B cell (primary cell): ENCODE measurements around the gene PPP3CA. TPM values are rescaled to one million over a fixed set of nuclear protein-coding genes. Genes with fewer than 3 reads are reported as not detected.

Source experiments
- ATAC-seq: fragments of 200-7000 bp; cut with Tn5 transposase; one replicate; pipeline ENCODE4 v1.10.0; 2021; ENCODE audit warnings: low read depth, mild to moderate bottlenecking, moderate number of reproducible peaks, moderate library complexity
- CTCF ChIA-PET: fragments of 350-600 bp; sonication (Branson Sonifier 250); formaldehyde crosslinking; loops from one replicate; lab custom pipeline; 2021; ENCODE audit warnings: antibody characterized with exemption, inconsistent platforms; lab: Charles Lee
- POLR2A ChIA-PET: fragments of 350-600 bp; sonication (Branson Sonifier 250); formaldehyde crosslinking; loops from one replicate; lab custom pipeline; 2021; ENCODE audit warnings: antibody characterized with exemption; lab: Charles Lee
- DNase-seq: peaks from one replicate; pipeline ENCODE4 v3.0.0; 2013
- H2AFZ ChIP-seq: 2 replicates; pipeline ENCODE4 v1.6.1; 2012; ENCODE audit warnings: mild to moderate bottlenecking, low read depth, low read length; ENCODE audit not compliant: insufficient read depth, poor library complexity, severe bottlenecking
- H3K27ac ChIP-seq, 2 donors: 1 replicate in 1 of 2; 2 replicates in 1 of 2; pipeline ENCODE4 v1.5.1; 2012 to 2013; ENCODE audit warnings: low read length in 2 of 2, mild to moderate bottlenecking in 2 of 2, moderate library complexity in 1 of 2
- H3K27me3 ChIP-seq, 4 experiments: fragments of 200-600 bp in 1 of 4; sonication (generic) in 1 of 4; replicated peaks in 1 of 4; 1 replicate in 2 of 4; 2 replicates in 2 of 4; pipeline versions ENCODE4 v1.6.1 to v1.7.0; 2013 to 2016; ENCODE audit warnings: low read length in 3 of 4, mild to moderate bottlenecking in 2 of 4, mixed read lengths in 1 of 4, moderate library complexity in 1 of 4; ENCODE audit not compliant: insufficient read depth in 4 of 4, control insufficient read depth in 3 of 4; ENCODE audit errors: control extremely low read depth in 1 of 4
- H3K36me3 ChIP-seq, 2 experiments: replicated peaks in 1 of 2; 1 replicate in 1 of 2; 2 replicates in 1 of 2; pipeline versions ENCODE4 v1.6.1 to v1.7.1; 2013; ENCODE audit warnings: low read length in 1 of 2; ENCODE audit not compliant: insufficient read depth in 2 of 2, control insufficient read depth in 1 of 2; ENCODE audit errors: control extremely low read depth in 1 of 2, extremely low read depth in 1 of 2
- H3K4me1 ChIP-seq, 2 donors: fragments of 200-600 bp in 1 of 2; sonication (generic) in 1 of 2; 1 replicate in 1 of 2; 2 replicates in 1 of 2; pipeline versions ENCODE4 v1.5.1 to v1.6.1; 2013 to 2017; ENCODE audit warnings: low read length in 2 of 2; ENCODE audit not compliant: control insufficient read depth in 2 of 2, insufficient read depth in 2 of 2
- H3K4me2 ChIP-seq: replicated peaks from 2 replicates; pipeline ENCODE3; 2012; ENCODE audit warnings: mild to moderate bottlenecking, low read depth, low read length; ENCODE audit not compliant: poor library complexity, severe bottlenecking
- H3K4me3 ChIP-seq, 5 experiments: fragments of 200-600 bp in 1 of 5; sonication (generic) in 1 of 5; 1 replicate in 3 of 5; 2 replicates in 2 of 5; pipeline versions ENCODE4 v1.5.1 to v1.7.0; 2011 to 2016; ENCODE audit warnings: low read length in 4 of 5, mild to moderate bottlenecking in 4 of 5, low read depth in 2 of 5, control low read depth in 1 of 5, moderate library complexity in 1 of 5; ENCODE audit not compliant: insufficient read depth in 1 of 5; ENCODE audit errors: control extremely low read depth in 1 of 5, extremely low read depth in 1 of 5
- H3K79me2 ChIP-seq: fragments of 200-600 bp; sonication (generic); one replicate; pipeline ENCODE4 v1.6.0; 2016; ENCODE audit warnings: low read length; ENCODE audit not compliant: control insufficient read depth, insufficient read depth
- H3K9ac ChIP-seq: fragments of 200-600 bp; sonication (generic); 2 replicates; pipeline ENCODE4 v1.6.1; 2017; ENCODE audit warnings: mild to moderate bottlenecking, low read length, moderate library complexity
- H3K9me3 ChIP-seq, 3 donors: one replicate each; pipeline versions ENCODE4 v1.6.1 to v1.7.1; 2013; ENCODE audit warnings: low read length in 2 of 3; ENCODE audit not compliant: control insufficient read depth in 2 of 3, insufficient read depth in 1 of 3; ENCODE audit errors: control extremely low read depth in 1 of 3
- H4K20me1 ChIP-seq: 2 replicates; pipeline ENCODE4 v1.6.0; 2012; ENCODE audit warnings: mild to moderate bottlenecking, low read length; ENCODE audit not compliant: insufficient read depth, control insufficient read depth, poor library complexity, severe bottlenecking
- H3K27ac Mint-ChIP-seq: one replicate; pipeline ENCODE4 v1.8.0; 2021; ENCODE audit warnings: mixed read lengths
- H3K27me3 Mint-ChIP-seq: one replicate; pipeline ENCODE4 v1.8.0; 2021; ENCODE audit warnings: mixed read lengths
- H3K4me1 Mint-ChIP-seq: one replicate; pipeline ENCODE4 v1.8.0; 2021; ENCODE audit warnings: mixed read lengths
- H3K4me3 Mint-ChIP-seq: one replicate; pipeline ENCODE4 v1.8.0; 2021; ENCODE audit warnings: mixed read lengths
- H3K9me3 Mint-ChIP-seq: one replicate; pipeline ENCODE4 v1.8.0; 2022; ENCODE audit warnings: mixed read lengths; ENCODE audit not compliant: insufficient read depth
- EZH2 ChIP-seq: IDR thresholded peaks from 2 replicates; pipeline ENCODE4 v1.6.1; 2012; ENCODE audit warnings: borderline replicate concordance, low read depth, mild to moderate bottlenecking, moderate library complexity, low read length; ENCODE audit not compliant: insufficient read depth, poor library complexity, severe bottlenecking
- WGBS: methylation state at CpG from one replicate; pipeline ENCODE4 v1.1.5; 2013; ENCODE audit warnings: missing lambda C conversion rate; ENCODE audit not compliant: insufficient coverage; 5-methylcytosine and 5-hydroxymethylcytosine counted together
- intact Hi-C: fragments of 100-400 bp; cut with micrococcal nuclease; formaldehyde crosslinking; loops from one replicate; pipeline ENCODE4 v1.10.0; 2022
- polyA plus RNA-seq: library from polyadenylated mRNA; depleted of rRNA; stranded (reverse); fragments of >200 nt; gene quantifications from 2 replicates; pipeline ENCODE4 v1.2.3, GENCODE V29; 2012
- total RNA-seq, 2 donors: library from RNA; stranded (reverse); fragments of 120-200 nt in 1 of 2; gene quantifications; 1 replicate in 1 of 2; 2 replicates in 1 of 2; pipeline versions ENCODE4 v1.2.3 to v1.2.4, GENCODE V29; 2013 to 2022
- TF ChIP-seq, protein P1 (sequence below): fragments of 200-600 bp; IDR thresholded peaks from one replicate; pipeline ENCODE4 v1.8.0; 2022; ENCODE audit warnings: antibody characterized with exemption, mild to moderate bottlenecking

PPP3CA gene
- total and polyA plus RNA-seq, 2 donors (not counting 1 experiment from before 2014, with no cell fraction given) = 14.3 to 85.1 TPM

DNA sequence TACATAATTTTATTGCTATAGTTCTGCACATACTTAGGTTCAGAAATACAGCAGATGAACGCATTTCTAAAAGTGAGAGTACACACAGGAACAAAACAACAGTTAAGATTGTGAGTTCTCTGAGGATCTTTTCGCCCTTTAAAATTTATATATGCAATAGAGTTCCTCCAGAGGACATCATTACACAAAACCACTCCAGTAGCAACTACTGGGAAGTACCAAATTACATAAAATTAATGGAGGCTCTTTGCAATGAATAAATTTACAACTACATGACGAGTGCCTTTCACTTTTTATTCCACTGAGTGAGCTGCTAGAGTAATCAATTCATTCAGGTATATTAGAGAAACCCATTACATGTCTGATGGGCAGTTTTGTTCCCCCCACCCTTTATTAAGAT, 107.2 kb downstream of the PPP3CA start:
- no peak for TF ChIP-seq EZH2
- TF ChIP-seq, protein P1, sequence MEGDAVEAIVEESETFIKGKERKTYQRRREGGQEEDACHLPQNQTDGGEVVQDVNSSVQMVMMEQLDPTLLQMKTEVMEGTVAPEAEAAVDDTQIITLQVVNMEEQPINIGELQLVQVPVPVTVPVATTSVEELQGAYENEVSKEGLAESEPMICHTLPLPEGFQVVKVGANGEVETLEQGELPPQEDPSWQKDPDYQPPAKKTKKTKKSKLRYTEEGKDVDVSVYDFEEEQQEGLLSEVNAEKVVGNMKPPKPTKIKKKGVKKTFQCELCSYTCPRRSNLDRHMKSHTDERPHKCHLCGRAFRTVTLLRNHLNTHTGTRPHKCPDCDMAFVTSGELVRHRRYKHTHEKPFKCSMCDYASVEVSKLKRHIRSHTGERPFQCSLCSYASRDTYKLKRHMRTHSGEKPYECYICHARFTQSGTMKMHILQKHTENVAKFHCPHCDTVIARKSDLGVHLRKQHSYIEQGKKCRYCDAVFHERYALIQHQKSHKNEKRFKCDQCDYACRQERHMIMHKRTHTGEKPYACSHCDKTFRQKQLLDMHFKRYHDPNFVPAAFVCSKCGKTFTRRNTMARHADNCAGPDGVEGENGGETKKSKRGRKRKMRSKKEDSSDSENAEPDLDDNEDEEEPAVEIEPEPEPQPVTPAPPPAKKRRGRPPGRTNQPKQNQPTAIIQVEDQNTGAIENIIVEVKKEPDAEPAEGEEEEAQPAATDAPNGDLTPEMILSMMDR = no peak
- Mint-ChIP-seq H3K4me3 (no peak overlapping the region), H3K27me3 (no peaks in the 10 kb centered on the region), H3K27ac (no peak overlapping the region), H3K4me1 (peaks cover 62% of the 10 kb centered on the region), H3K9me3 (no peaks in the 10 kb centered on the region)
- DNase-seq (no peak), ATAC-seq (no peak)
- H3K9me3 ChIP-seq = peaks cover 0 to 1% (median 0%) of the 10 kb centered on the region in 3 donors
- H3K27ac ChIP-seq = no peak overlapping the region
- POLR2A ChIA-PET = no interaction called here
- CTCF ChIA-PET = no interaction called here
- intact Hi-C loops = no loop called here
- no peak overlapping the region for H3K4me2 ChIP-seq
- peaks cover 82% of the 10 kb centered on the region for H4K20me1 ChIP-seq
- H3K79me2 ChIP-seq = peaks cover 94% of the 10 kb centered on the region
- no peak overlapping the region for H3K4me3 ChIP-seq
- H2AFZ ChIP-seq = no peak overlapping the region
- WGBS = no CpG with 5 or more reads among the region's 3 CpGs
- H3K27me3 ChIP-seq = no peaks in the 10 kb centered on the region
- peaks cover 15 to 42% of the 10 kb centered on the region in 2 donors for H3K4me1 ChIP-seq
- peaks cover 0 to 2% of the 10 kb centered on the region in 2 experiments for H3K36me3 ChIP-seq
- H3K9ac ChIP-seq = no peak overlapping the region

DNA sequence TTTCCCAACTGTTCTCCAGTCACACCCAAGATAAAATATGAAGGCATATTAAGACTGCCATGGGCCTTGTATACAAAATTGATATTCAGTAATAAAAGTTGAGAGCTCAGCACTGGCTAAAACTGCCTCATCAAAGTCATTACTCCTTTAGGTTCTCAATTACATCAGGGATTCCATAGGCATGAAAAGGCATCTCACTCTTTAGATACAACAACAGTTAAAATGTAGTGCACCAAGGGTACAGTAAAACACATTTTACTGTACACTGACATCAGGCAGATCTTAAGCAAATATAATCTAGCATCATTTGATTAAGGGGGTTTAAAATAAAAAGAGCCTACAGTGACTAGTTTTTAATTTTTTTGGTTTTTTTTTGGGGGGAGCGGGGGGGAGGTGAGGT, 107.7 kb downstream of the PPP3CA start:
- DNase-seq = no peak
- H3K36me3 ChIP-seq = peaks cover 0 to 2% of the 10 kb centered on the region in 2 experiments
- H2AFZ ChIP-seq = no peak overlapping the region
- no peak overlapping the region for H3K9ac ChIP-seq
- peaks cover 94% of the 10 kb centered on the region for H3K79me2 ChIP-seq
- Mint-ChIP-seq H3K9me3 (no peaks in the 10 kb centered on the region), H3K4me1 (peaks cover 59% of the 10 kb centered on the region), H3K27ac (no peak overlapping the region), H3K4me3 (no peak overlapping the region), H3K27me3 (no peaks in the 10 kb centered on the region)
- no peaks in the 10 kb centered on the region for H3K27me3 ChIP-seq
- peaks cover 15 to 41% of the 10 kb centered on the region in 2 donors for H3K4me1 ChIP-seq
- H3K4me3 ChIP-seq = no peak overlapping the region
- H3K9me3 ChIP-seq = peaks cover 0 to 1% (median 0%) of the 10 kb centered on the region in 3 donors
- TF ChIP-seq, protein P1 = no peak
- no peak for TF ChIP-seq EZH2
- WGBS = no CpG with 5 or more reads among the region's 1 CpG
- H3K4me2 ChIP-seq = no peak overlapping the region
- H3K27ac ChIP-seq = no peak overlapping the region
- ChIA-PET POLR2A (no interaction called here), CTCF (interaction anchor here (0.5 kb wide), 1 partner anchor 205 kb away, joined by 3 read pairs; no protein-coding TSS in a partner anchor)
- peaks cover 84% of the 10 kb centered on the region for H4K20me1 ChIP-seq
- ATAC-seq = no peak
- intact Hi-C loops = loop anchor here (5.0 kb wide), 1 partner anchor 37 kb away; no protein-coding TSS in a partner anchor
